ENCODE results near the gene ADGRL1. TPM values are rescaled to one million over a fixed set of nuclear protein-coding genes. Genes with fewer than 3 reads are reported as not detected.
"Not testable (repeated sequence)": the region's sequence is repeated elsewhere in the genome, so short reads cannot be mapped to it uniquely, and the experiment has no call there.

The ADGRL1 gene
- total RNA-seq, 1 experiment from 2014 or later: 88.6 TPM

DNA sequence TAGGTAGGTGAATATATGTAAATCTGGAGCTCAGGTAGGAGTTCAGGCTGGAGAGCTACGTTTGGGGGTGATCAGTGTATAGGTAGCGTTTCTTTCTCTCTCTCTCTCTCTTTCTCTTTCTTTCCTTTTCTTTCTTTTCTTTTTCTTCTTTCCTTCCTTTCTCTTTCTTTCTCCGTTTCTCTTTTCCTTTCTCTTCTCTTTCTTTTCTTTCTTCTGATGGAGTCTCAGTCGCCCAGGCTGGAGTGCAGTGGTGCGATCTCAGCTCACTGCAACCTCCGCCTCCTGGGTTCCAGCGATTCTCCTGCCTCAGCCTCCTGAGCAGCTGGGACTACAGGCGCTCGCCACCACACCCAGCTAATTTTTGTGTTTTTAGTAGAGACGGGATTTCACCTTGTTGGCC, 59.8 kb downstream of the ADGRL1 start:
- peaks cover 5 to 15% of the 10 kb centered on the region in 2 experiments; a peak in 3 of 4 replicates for H3K4me1 ChIP-seq (ENCODE audit: control insufficient read depth in 1 of 2, insufficient read depth in 2 of 2, low read length in 2 of 2)
- DNase-seq (ENCODE audit: low read depth, low spot score); intact Hi-C loops (cut with micrococcal nuclease); BruUV-seq (replicated peaks); H2AFZ ChIP-seq (ENCODE audit: low read depth, low read length, poor library complexity, severe bottlenecking); ATAC-seq; RAD21 ChIA-PET (ENCODE audit: low non-redundant PET in 1 of 2, low total read pairs in 2 of 2, uncharacterized antibody in 2 of 2, unreplicated experiment in 2 of 2); H3K27me3 ChIP-seq (ENCODE audit: insufficient read depth, low read length); H3K4me3 ChIP-seq (replicated peaks in 1 of 2; ENCODE audit: low read depth in 1 of 2, low read length in 2 of 2); H3K9me3 ChIP-seq (ENCODE audit: control insufficient read depth in 1 of 2, insufficient read depth in 1 of 2, low read depth in 1 of 2, low read length in 2 of 2); H3K27ac ChIP-seq (ENCODE audit: low read depth, low read length); H3K4me2 ChIP-seq (ENCODE audit: low read length); H3K79me2 ChIP-seq (ENCODE audit: insufficient read depth, low read length); H3K9ac ChIP-seq (ENCODE audit: low read length); H3K36me3 ChIP-seq (ENCODE audit: control insufficient read depth in 1 of 2, insufficient read depth in 2 of 2, low read length in 2 of 2); H4K20me1 ChIP-seq (ENCODE audit: insufficient read depth); H3K9me2 ChIP-seq (ENCODE audit: insufficient read depth): not testable (repeated sequence)
- CTCF ChIA-PET: interaction anchor here (1.2 to 1.7 kb wide), 2 partner anchors 10 to 260 kb away, joined by 3 to 9 read pairs; partner anchors contain the start of gene ASF1B
- POLR2A ChIA-PET: interaction anchor here (2.1 kb wide), 1 partner anchor 9 kb away, joined by 12 read pairs; the partner anchor contains the start of gene ASF1B

DNA sequence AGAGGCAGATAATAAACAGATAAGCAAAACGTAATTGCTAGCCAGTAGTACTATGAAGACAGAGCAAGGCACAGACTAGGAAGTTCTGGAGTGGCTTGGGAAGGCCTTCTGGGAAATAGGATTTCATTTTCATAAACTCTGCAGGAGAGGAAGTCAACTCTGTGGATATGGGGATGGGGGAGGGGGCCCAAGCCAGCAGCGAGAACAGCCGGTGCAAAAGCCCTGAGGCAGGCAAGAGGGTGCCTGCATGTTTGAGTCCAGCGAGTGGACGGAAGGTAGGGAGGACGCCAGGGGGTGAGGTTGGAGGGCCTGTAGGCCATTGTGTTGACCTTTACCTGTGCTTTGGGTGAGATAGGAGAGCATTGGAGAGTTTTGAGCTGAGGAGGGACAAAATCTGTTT, 60.6 kb downstream of the ADGRL1 start:
- Histone ChIP-seq H3K4me1 (ENCODE audit: control insufficient read depth in 1 of 2, insufficient read depth in 2 of 2, low read length in 2 of 2) (peaks cover 5 to 20% of the 10 kb centered on the region in 2 experiments; a peak in 3 of 4 replicates), H3K27ac (ENCODE audit: low read depth, low read length) (no peak overlapping the region), H3K36me3 (ENCODE audit: control insufficient read depth in 1 of 2, insufficient read depth in 2 of 2, low read length in 2 of 2) (no peaks in the 10 kb centered on the region), H3K9ac (ENCODE audit: low read length) (no peak overlapping the region), H3K9me2 (ENCODE audit: insufficient read depth) (no peaks in the 10 kb centered on the region), H4K20me1 (ENCODE audit: insufficient read depth) (no peaks in the 10 kb centered on the region), H3K79me2 (ENCODE audit: insufficient read depth, low read length) (no peaks in the 10 kb centered on the region), H2AFZ (ENCODE audit: low read depth, low read length, poor library complexity, severe bottlenecking) (no peak overlapping the region), H3K4me3 (replicated peaks in 1 of 2; ENCODE audit: low read depth in 1 of 2, low read length in 2 of 2) (no peak overlapping the region), H3K4me2 (ENCODE audit: low read length) (no peak overlapping the region), H3K27me3 (ENCODE audit: insufficient read depth, low read length) (no peaks in the 10 kb centered on the region), H3K9me3 (ENCODE audit: control insufficient read depth in 1 of 2, insufficient read depth in 1 of 2, low read depth in 1 of 2, low read length in 2 of 2) (no peaks in the 10 kb centered on the region)
- intact Hi-C loops (cut with micrococcal nuclease): no loop called here
- no peak for ATAC-seq
- RAD21 ChIA-PET (ENCODE audit: low non-redundant PET in 1 of 2, low total read pairs in 2 of 2, uncharacterized antibody in 2 of 2, unreplicated experiment in 2 of 2): no interaction called here
- no TSS peak for BruUV-seq (replicated peaks)
- POLR2A ChIA-PET: interaction anchor here (2.1 kb wide), 1 partner anchor 9 kb away, joined by 12 read pairs; the partner anchor contains the start of gene ASF1B
- CTCF ChIA-PET: interaction anchor here (0.7 to 1.7 kb wide), 3 partner anchors 9 to 261 kb away, joined by 3 to 9 read pairs (median 3); partner anchors contain the start of gene ASF1B
- DNase-seq (ENCODE audit: low read depth, low spot score): no peak
- no peak for TF ChIP-seq EZH2 (IDR thresholded peaks at IDR 0.05)
